DMS 273 treated with DMSO at 0.1 percent for 48 hours (cell line): Measurements from ENCODE around the gene GRK1.

ENCODE experiments used
- DNase-seq: peaks from one replicate; lab custom pipeline; 2025; lab: John Stamatoyannopoulos, UW

Gene GRK1

DNA sequence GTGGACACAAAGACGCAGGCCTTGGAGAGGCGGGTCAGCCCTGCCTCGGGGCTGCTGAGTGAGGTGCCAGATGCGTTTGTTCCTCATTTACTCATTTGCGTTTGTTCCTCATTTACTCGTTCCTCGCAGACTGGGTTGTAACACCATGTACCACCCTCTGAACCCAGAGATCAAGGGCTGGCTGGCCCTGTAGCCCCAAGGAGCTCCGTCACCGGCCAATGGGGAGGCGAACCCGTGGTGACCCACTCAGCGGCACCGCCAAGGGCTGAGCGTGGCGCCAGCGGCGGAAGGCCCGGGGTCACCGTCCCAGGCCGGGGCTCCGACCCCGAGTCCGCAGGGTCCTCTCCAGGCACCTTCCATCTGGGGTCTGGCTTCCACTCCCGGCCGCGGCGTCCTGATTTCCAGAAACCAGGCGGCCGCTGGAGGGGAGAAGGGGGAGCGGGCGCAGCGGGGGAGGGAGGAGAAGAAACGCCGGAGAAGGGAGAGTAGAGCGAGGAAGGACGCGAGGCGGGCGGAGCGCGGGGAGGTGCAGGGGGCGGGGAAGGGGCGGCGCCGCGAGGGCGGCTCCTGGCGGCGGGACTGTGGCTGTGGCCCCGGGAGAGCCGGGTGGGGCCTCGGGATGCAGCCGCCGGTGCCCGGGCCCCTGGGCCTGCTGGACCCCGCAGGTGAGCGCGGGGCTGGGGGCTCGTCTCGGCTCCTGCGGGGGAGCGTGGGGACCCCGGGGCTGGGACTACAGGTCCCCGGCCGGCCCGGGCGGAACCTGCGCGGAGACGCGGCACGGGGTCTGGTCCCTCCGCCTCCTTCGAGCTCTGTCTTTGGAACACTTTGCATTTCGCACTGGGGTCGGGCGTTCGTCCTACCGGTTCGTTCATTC lies 91.9 kb downstream of the GRK1 start, which contains the start of gene TMEM255B:
Gene TMEM255B, plus strand, starts transcription at position 576 of the 874 bp plus-strand sequence. Its CDS starts 44 bp downstream, at position 620.
- DNase-seq = no peak

DNA sequence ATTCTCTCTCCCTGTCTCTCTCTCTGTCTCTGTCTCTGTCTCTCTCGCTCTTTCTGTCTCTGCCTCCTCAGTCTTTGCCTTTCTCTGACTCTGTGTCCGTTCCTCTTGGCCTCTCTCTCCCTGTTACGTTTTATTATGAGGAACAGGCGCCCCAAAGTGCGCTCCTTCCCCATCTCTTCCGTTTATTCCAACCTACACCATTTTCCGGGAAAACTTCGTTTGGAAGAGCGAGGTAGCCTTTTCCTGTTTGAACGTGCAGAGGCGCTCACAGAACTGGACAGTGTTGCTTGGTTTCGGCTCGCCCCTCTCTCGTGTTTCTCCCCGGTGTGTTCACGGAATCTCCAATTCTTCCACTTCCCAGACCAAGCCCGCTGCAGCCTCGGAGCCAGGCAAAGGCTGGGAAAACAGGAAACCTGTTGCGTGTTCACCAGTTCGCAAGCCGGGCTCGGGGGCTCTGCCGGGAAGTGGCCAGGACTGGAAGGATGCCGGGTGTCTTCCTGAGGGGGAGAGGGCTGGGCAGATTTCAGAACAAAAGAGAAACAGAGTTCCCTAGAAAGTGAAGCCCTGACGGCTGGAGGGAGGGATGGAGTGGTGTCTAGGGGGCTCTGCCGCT lies 92.6 kb downstream of the GRK1 start:
- DNase-seq = no peak

DNA sequence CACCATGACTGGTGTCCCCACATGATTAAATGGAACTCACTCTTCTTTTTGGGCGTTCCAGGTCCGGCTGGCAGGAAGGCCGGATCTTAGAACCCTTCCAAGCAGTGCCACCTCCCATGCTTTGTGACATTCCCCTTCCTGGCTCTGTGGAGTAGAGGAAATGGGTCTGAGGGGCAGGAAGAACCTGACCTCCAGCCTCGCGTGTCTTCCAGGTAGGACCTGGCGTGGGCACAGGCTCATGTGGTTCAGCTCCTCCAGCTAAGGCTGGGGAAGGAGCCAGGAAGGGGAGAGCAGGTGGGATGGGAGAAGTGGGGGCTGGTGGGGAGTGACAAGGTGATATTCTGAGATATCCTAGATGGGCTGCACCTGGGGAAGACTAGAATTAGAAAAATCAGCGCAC lies 94.1 kb downstream of the GRK1 start:
- DNase-seq = no peak

DNA sequence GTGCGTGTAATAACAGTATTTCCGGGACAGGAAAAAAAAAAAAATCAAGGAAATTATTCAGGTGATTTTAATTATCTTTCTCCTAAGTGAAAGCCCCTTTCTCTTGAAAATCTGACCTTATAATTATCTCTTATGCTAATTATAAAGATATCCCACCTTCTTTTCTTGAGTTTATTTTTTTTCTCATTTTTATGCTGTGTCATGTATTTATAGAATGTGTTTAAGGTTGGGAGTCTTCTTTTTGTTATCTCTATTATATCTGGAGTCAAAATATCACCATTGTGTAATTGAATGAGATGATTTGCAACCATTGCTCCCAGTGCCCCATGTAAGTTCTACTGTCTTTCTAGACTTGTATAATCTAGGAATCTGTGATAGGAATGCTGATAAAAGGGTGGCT lies 95.1 kb downstream of the GRK1 start:
- DNase-seq = no peak

DNA sequence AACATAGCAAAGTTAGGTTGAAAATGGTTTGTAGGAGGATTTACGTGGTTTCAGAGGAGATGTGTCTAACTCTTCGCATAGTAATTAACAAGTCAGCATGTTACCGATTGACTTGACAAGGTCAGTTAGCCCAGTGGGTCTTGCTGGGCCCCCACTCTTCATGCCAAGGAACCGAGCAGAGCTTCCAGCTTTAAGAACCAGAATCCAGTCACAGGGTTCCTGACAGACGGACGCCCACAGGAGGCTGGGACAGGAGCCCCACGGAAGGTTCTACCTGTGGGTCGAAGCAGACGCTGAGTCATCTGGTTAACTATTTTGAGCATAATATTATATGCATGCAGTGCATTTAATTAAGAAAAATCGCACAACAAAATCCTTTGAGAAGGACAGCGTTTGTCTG lies 95.5 kb downstream of the GRK1 start:
- DNase-seq = no peak

GRCh38 chr13:113763254-113763653 lies 96.2 kb downstream of the GRK1 start:
- no peak for DNase-seq

DNA sequence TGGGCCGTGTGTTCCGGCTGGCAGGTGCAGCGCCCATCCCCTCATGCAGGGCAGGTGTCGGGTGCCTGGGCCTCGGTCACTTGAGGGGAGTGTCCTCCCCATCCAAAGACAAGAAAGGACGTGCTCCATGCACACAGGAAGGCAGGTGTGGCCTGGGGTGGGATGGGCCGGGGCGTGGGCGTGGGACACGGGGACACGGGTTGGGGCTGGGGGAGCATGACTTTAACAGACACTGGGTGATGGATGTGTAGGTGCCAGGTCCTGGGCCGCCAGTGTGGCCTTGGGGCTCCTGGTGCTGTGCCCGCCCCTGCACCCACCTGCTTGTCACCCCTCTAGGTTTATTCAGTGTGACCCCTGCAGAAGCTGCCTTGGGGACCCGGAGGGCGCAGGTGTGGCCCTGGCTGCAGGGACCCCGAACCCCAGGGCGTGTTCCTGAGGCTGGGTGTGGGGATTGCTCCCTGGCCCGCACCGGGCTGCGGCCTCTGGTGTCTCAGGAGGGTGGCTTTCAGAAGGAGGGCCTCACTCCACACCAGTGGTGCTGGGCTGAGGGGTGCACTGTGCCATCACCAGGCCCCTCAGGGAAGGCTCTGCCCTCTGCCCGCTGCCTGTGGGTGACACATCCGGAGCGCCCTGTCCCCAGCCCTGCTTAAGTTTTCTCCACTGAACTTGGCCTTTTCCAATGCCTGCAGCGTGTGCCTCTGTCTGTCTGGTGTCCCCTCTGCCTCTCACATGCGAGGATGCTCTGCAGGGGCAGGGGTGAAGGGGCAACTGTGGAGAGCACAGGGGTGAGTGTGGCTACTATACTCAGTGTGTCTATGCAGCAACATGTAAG lies 97.2 kb downstream of the GRK1 start:
- no peak for DNase-seq

- no peak for DNase-seq
These were observed 98.0 kb downstream of the GRK1 start for GRCh38 chr13:113764793-113765563.

DNA sequence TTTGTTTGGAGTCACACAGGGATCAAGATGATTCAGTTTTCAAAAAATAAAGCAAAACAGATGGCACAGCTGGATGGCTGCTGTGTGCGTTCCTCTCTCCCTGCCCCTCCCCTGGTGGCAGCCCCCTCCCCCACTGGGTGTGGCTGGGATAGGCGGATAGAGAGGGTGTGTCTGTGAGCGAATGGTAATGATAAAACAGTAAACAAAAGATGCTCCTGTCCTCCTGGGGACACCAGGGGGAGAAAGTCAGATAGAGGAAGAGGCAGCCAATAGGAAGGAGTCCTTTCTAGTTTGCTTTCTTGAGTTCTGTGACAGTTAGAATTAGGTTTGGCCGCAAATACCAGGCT lies 98.5 kb downstream of the GRK1 start:
- no peak for DNase-seq

GRCh38 chr13:113766035-113766800 lies 99.2 kb downstream of the GRK1 start:
- no peak for DNase-seq

- no peak for DNase-seq
These were observed 100.3 kb downstream of the GRK1 start for GRCh38 chr13:113767366-113767765.

- DNase-seq = no peak
These were observed 101.2 kb downstream of the GRK1 start for GRCh38 chr13:113768018-113768905.

- no peak for DNase-seq
These were observed 102.1 kb downstream of the GRK1 start for GRCh38 chr13:113769106-113769505.

- DNase-seq = no peak
These were observed 102.9 kb downstream of the GRK1 start for GRCh38 chr13:113769881-113770280.

DNA sequence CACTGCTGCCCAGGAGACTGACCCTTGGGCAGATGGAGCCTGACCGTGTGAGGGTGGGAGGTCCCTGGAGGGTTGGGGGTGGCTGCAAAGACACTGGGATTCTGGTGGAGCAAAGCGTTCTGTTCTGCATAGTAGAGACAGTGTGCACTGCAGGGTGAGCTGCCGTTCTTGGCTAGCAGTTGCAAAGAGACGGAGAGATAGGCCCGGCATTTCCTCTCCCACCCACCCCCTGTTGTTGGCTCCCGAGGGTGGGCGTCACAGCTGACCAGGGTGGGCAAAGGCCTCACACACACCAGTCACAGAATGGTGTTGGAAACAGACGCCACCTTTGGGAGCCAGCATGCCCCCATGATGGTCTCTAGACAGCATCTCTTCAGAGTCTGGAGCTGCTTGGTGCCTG lies 103.4 kb downstream of the GRK1 start:
- no peak for DNase-seq

DNA sequence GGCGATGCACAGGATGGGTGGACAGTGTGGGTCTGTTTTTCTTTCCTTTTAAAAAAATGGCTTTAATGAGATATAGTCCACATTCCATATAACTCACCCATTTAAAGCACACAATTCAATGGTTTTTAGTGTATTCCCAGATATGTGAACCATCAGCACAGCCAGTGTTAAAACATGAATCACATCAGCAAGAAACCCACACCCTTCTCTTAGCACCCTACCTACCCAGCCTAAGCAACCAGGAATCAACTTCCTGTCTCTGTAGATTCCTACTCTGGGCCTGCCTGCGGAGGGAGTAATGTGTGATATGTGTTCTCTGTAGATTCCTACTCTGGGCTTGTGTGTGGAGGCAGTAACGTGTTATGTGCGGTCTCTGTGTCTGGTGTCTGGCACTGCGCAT lies 103.9 kb downstream of the GRK1 start:
- no peak for DNase-seq

GRCh38 chr13:113771709-113772331 lies 104.8 kb downstream of the GRK1 start:
- no peak for DNase-seq

DNA sequence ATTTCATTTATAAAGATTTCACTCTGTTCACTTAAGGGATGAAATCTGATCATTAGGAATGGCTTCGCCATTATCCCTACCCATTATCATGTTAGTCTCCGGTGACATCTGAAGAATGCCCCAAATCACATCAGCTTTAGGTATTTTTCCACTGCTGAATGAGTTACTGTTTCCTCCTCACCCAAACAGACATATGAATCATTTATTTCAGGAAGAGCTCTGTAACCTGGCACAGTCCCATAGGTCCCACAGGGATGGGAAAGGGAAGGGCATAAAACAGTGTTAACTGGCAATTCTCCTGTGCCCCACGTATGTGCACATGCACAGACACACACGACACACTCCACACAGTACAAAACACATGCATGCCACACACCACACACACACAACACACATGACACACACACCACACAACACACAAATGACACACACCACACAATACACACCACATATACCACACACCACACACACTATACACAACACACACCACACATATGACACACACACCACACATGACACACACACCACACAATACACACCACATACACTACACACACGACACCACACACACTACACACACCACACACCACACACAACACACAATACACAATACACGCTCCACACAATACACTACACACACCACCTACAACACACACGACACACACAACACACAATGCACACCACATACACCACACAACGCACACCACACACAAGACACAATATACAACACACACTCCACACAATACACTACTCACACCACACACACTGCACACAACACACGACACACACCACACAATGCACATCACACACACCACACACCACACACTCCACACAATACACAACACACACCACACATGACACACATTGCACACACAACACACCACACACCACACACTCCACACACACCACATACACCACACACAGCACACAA lies 107.4 kb downstream of the GRK1 start:
- DNase-seq = no peak
